K562 (cell line): ENCODE measurements around the gene HOXC10.

Experiments
- EZH2 ChIP-seq: IDR thresholded peaks from 2 replicates; pipeline ENCODE4 v1.6.1; 2012; ENCODE audit warnings: low read depth, mild to moderate bottlenecking, inconsistent platforms, low read length, borderline replicate concordance
- KAT2B ChIP-seq: IDR thresholded peaks from one replicate; pipeline ENCODE4 v1.6.1; 2012; ENCODE audit warnings: low read depth, mild to moderate bottlenecking, control low read depth, inconsistent platforms, low read length, moderate library complexity
- KLF16 ChIP-seq: IDR thresholded peaks from 2 replicates; pipeline ENCODE4 v1.6.1; 2016; ENCODE audit warnings: antibody characterized with exemption
- SMAD4 ChIP-seq: fragments of 250-450 bp; sonication (Bioruptor Pico); conservative IDR thresholded peaks from 2 replicates; pipeline ENCODE4 v1.8.0; 2021; ENCODE audit warnings: inconsistent platforms, mild to moderate bottlenecking, moderate library complexity
- TF ChIP-seq, protein P1 (sequence below), 3 experiments: IDR thresholded peaks in 2 of 3; conservative IDR thresholded peaks in 1 of 3; 2 replicates each; pipeline ENCODE4 v1.5.1; 2011 to 2012; ENCODE audit warnings: low read length in 3 of 3, mild to moderate bottlenecking in 3 of 3, control low read depth in 2 of 3, improper control_type of control experiment in 1 of 3, inconsistent platforms in 1 of 3, low read depth in 1 of 3, mixed read lengths in 1 of 3, moderate library complexity in 1 of 3; ENCODE audit not compliant: insufficient read depth in 2 of 3

DNA sequence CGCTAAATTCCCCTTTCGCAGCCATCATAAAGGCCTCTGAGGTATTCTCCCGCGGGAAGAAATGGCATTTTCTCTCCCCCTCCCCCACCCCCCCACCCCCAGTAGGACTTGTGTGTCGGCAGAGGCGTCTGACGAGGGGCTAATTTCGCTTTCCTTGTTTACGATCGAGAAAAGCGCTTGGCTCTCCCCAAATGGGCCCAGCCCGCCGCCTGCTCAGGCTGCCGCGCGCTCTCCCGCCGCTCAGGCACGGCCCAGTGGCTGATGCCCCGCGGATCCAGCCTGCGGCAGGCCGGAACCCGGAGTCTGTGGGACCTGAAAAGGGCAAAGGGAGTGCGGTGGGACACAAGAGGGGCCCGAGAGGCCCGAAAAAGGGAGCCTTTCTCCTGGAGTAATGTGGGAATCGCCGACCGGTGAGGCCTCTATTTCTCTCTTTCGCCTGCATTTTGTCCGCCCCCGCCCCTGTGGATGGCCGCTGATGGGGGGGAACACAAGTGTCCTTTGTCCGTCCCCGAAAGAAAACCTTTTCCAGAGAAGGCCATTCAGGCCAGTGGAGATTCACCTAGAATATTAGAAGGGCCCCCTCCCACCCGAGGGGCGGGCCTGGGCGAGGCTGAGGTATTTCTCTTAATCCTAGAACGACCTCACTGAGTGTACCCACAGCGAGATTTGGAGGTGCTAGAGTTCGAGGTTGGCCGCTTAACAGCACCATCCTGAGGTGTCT lies 34.3 kb downstream of the HOXC10 start:
- no peak for TF ChIP-seq EZH2
- TF ChIP-seq, protein P1, sequence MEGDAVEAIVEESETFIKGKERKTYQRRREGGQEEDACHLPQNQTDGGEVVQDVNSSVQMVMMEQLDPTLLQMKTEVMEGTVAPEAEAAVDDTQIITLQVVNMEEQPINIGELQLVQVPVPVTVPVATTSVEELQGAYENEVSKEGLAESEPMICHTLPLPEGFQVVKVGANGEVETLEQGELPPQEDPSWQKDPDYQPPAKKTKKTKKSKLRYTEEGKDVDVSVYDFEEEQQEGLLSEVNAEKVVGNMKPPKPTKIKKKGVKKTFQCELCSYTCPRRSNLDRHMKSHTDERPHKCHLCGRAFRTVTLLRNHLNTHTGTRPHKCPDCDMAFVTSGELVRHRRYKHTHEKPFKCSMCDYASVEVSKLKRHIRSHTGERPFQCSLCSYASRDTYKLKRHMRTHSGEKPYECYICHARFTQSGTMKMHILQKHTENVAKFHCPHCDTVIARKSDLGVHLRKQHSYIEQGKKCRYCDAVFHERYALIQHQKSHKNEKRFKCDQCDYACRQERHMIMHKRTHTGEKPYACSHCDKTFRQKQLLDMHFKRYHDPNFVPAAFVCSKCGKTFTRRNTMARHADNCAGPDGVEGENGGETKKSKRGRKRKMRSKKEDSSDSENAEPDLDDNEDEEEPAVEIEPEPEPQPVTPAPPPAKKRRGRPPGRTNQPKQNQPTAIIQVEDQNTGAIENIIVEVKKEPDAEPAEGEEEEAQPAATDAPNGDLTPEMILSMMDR (IDR thresholded peaks at IDR 0.05 in 2 of 3, conservative IDR thresholded peaks at IDR 0.05 in 1 of 3; ENCODE audit: insufficient read depth in 2 of 3, low read depth in 1 of 3, low read length in 3 of 3): no peak
- TF ChIP-seq SMAD4 (CRISPR knock-in tag): no peak
- TF ChIP-seq KLF16: no peak
- TF ChIP-seq KAT2B: no peak
